GM21723 (cell line): ENCODE data around the gene SYNDIG1.
A peak's percentile ranks its signal among the peaks of the same experiment; 100 is the strongest.
"Not testable (repeated sequence)": the region's sequence is repeated elsewhere in the genome, so short reads cannot be mapped to it uniquely, and the experiment has no call there.

Experiments used
- ATAC-seq: cut with Tn5 transposase; IDR thresholded peaks from one replicate; pipeline ENCODE4 v1.9.1; 2021; ENCODE audit warnings: mild to moderate bottlenecking, moderate library complexity; ENCODE audit not compliant: unreplicated experiment

Gene SYNDIG1

GRCh38 chr20:24608926-24609667, 139.7 kb downstream of the SYNDIG1 start:
- peak; percentile 89 for ATAC-seq

GRCh38 chr20:24609757-24610156, 140.3 kb downstream of the SYNDIG1 start:
- no peak for ATAC-seq

- ATAC-seq: no peak
Measured at GRCh38 chr20:24610341-24611115, 141.1 kb downstream of the SYNDIG1 start.

GRCh38 chr20:24611360-24612140, 142.1 kb downstream of the SYNDIG1 start:
- no peak for ATAC-seq

- no peak for ATAC-seq
Measured at GRCh38 chr20:24612799-24613775, 143.7 kb downstream of the SYNDIG1 start.

GRCh38 chr20:24614341-24614740, 144.9 kb downstream of the SYNDIG1 start:
- no peak for ATAC-seq

GRCh38 chr20:24615353-24615752, 145.9 kb downstream of the SYNDIG1 start:
- ATAC-seq: no peak

GRCh38 chr20:24616258-24617079, 147.0 kb downstream of the SYNDIG1 start:
- no peak for ATAC-seq

GRCh38 chr20:24617080-24617432, 147.6 kb downstream of the SYNDIG1 start:
- ATAC-seq: no peak

GRCh38 chr20:24617757-24618450, 148.5 kb downstream of the SYNDIG1 start:
- no peak for ATAC-seq

- no peak for ATAC-seq
Measured at GRCh38 chr20:24618739-24619138, 149.3 kb downstream of the SYNDIG1 start.

GRCh38 chr20:24619212-24619611, 149.8 kb downstream of the SYNDIG1 start:
- ATAC-seq: no peak

GRCh38 chr20:24620937-24621519, 151.6 kb downstream of the SYNDIG1 start:
- ATAC-seq: no peak

GRCh38 chr20:24622856-24623255, 153.4 kb downstream of the SYNDIG1 start:
- no peak for ATAC-seq

GRCh38 chr20:24626141-24626540, 156.7 kb downstream of the SYNDIG1 start:
- not testable (repeated sequence) for ATAC-seq

- ATAC-seq: no peak
Measured at GRCh38 chr20:24627291-24627690, 157.9 kb downstream of the SYNDIG1 start.

GRCh38 chr20:24627926-24628325, 158.5 kb downstream of the SYNDIG1 start:
- ATAC-seq: no peak

- no peak for ATAC-seq
Measured at GRCh38 chr20:24628985-24629384, 159.6 kb downstream of the SYNDIG1 start.

GRCh38 chr20:24629668-24630067, 160.2 kb downstream of the SYNDIG1 start:
- no peak for ATAC-seq
